Measurements from ENCODE around the gene MED10.

- TF ChIP-seq CTCF (IDR thresholded peaks at IDR 0.05) (no peak), POLR2A (IDR thresholded peaks at IDR 0.05) (no peak)
Measured at GRCh38 chr5:6418679-6419276, 40.4 kb upstream of the MED10 start.
